Measurements from ENCODE around the gene ARFGAP3. TPM values are rescaled to one million over a fixed set of nuclear protein-coding genes. Genes with fewer than 3 reads are reported as not detected.
A peak's percentile ranks its signal among the peaks of the same experiment; 100 is the strongest.

ARFGAP3 gene
- total RNA-seq, 1 donor from 2014 or later, result 26.3 TPM

GRCh38 chr22:42883121-42883520 lies 26.0 kb upstream of the ARFGAP3 start:
- DNase-seq (ENCODE audit: low spot score, unreplicated experiment), result no peak
- peaks cover 11% of the 10 kb centered on the region for H3K36me3 Mint-ChIP-seq (ENCODE audit: insufficient read depth)
- no peaks in the 10 kb centered on the region for H3K9me3 Mint-ChIP-seq (ENCODE audit: low read depth)
- TF ChIP-seq, protein P1, sequence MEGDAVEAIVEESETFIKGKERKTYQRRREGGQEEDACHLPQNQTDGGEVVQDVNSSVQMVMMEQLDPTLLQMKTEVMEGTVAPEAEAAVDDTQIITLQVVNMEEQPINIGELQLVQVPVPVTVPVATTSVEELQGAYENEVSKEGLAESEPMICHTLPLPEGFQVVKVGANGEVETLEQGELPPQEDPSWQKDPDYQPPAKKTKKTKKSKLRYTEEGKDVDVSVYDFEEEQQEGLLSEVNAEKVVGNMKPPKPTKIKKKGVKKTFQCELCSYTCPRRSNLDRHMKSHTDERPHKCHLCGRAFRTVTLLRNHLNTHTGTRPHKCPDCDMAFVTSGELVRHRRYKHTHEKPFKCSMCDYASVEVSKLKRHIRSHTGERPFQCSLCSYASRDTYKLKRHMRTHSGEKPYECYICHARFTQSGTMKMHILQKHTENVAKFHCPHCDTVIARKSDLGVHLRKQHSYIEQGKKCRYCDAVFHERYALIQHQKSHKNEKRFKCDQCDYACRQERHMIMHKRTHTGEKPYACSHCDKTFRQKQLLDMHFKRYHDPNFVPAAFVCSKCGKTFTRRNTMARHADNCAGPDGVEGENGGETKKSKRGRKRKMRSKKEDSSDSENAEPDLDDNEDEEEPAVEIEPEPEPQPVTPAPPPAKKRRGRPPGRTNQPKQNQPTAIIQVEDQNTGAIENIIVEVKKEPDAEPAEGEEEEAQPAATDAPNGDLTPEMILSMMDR (IDR thresholded peaks at IDR 0.05; ENCODE audit: unreplicated experiment), result no peak
- H3K4me3 Mint-ChIP-seq (ENCODE audit: low read depth), result no peak overlapping the region
- no peaks in the 10 kb centered on the region for H3K27me3 Mint-ChIP-seq
- H3K27ac Mint-ChIP-seq, result no peak overlapping the region
- H3K4me1 Mint-ChIP-seq (ENCODE audit: low read depth), result peaks cover 14% of the 10 kb centered on the region

DNA sequence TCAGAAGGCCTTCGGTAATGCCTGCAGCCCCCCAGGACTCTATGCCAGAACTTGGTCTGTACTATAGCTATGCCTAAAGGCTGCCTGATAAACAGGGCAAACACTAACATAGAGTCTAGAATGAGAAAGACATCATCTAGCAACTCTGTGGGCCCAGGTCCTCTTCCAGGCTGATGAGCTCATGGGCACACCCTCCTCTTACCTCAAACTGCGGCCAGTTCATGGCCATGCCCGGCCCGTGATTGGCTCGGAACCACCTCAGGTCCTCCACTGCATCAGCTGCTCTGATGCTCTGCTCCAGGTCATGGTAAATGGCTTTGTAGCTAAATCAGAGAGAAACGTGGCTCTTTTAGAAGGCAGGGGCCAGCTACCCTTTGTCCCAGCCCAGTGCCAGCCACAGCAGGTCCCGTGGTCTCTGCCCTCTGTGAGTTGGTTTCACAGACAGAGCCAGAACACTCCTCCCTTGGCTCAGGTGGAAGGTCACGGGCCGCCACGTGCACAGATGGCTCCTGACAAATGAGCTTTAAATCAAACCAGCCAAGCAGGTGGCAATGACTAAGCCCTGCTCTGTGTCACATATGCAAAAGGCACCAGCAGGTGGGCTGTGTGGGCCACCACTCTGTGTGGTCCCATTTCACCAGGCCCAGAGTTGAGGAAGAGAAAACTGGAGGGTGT lies 25.0 kb upstream of the ARFGAP3 start:
- peak overlapping the region; percentile 84 for H3K27ac Mint-ChIP-seq
- peaks cover 4% of the 10 kb centered on the region for H3K4me1 Mint-ChIP-seq (ENCODE audit: low read depth)
- H3K27me3 Mint-ChIP-seq, result no peaks in the 10 kb centered on the region
- no peak overlapping the region for H3K4me3 Mint-ChIP-seq (ENCODE audit: low read depth)
- no peaks in the 10 kb centered on the region for H3K9me3 Mint-ChIP-seq (ENCODE audit: low read depth)
- H3K36me3 Mint-ChIP-seq (ENCODE audit: insufficient read depth), result peaks cover 9% of the 10 kb centered on the region
- no peak for DNase-seq (ENCODE audit: low spot score, unreplicated experiment)
- TF ChIP-seq, protein P1 (IDR thresholded peaks at IDR 0.05; ENCODE audit: unreplicated experiment), result no peak

DNA sequence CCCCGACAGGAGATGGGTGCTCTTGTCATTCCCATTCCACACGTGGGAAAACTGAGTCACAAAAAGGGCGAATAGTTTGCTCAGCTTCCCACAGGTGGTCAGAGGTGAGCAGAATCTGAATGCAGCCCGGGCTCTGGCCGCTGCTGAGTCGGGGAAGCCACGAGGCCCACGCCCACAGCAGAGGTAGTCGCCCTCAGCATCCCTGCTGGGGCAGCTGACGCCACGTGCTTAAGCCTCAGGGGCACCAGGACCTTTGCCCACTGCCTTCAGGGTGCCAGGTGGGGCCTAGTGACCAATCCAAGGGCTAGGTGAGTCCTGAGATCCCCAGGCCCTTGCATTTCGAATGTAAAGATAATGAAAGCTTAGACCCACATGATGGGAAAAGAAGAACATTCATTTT lies 24.2 kb upstream of the ARFGAP3 start:
- Mint-ChIP-seq H3K36me3 (ENCODE audit: insufficient read depth) (peaks cover 9% of the 10 kb centered on the region), H3K4me1 (ENCODE audit: low read depth) (no peaks in the 10 kb centered on the region), H3K4me3 (ENCODE audit: low read depth) (no peak overlapping the region), H3K27ac (no peak overlapping the region), H3K9me3 (ENCODE audit: low read depth) (no peaks in the 10 kb centered on the region), H3K27me3 (no peaks in the 10 kb centered on the region)
- TF ChIP-seq, protein P1 (IDR thresholded peaks at IDR 0.05; ENCODE audit: unreplicated experiment), result no peak
- DNase-seq (ENCODE audit: low spot score, unreplicated experiment), result no peak

DNA sequence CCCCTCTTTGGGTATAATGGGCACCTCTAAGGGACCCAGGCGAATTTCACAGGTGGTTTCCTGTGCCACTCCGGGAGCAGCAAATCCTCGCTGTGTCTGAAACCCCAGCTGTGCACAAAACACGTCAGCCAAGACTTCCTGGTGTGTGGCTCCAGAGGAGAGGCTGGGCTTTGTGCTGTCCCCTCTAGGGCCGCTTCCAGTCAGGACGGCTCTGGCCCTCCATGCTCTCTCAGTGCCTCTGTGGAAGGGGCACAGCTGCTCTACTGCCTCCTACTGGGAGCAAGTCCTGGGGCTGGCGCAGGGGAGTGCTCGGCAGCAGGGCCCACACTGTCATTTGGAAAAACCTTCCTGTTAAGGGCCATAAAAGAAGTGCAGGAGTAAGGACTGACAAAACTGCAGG lies 23.7 kb upstream of the ARFGAP3 start:
- no peaks in the 10 kb centered on the region for H3K4me1 Mint-ChIP-seq (ENCODE audit: low read depth)
- no peaks in the 10 kb centered on the region for H3K9me3 Mint-ChIP-seq (ENCODE audit: low read depth)
- H3K36me3 Mint-ChIP-seq (ENCODE audit: insufficient read depth), result peaks cover 9% of the 10 kb centered on the region
- no peak for DNase-seq (ENCODE audit: low spot score, unreplicated experiment)
- TF ChIP-seq, protein P1 (IDR thresholded peaks at IDR 0.05; ENCODE audit: unreplicated experiment), result peak; percentile 10
- H3K27me3 Mint-ChIP-seq, result no peaks in the 10 kb centered on the region
- no peak overlapping the region for H3K4me3 Mint-ChIP-seq (ENCODE audit: low read depth)
- H3K27ac Mint-ChIP-seq, result no peak overlapping the region

DNA sequence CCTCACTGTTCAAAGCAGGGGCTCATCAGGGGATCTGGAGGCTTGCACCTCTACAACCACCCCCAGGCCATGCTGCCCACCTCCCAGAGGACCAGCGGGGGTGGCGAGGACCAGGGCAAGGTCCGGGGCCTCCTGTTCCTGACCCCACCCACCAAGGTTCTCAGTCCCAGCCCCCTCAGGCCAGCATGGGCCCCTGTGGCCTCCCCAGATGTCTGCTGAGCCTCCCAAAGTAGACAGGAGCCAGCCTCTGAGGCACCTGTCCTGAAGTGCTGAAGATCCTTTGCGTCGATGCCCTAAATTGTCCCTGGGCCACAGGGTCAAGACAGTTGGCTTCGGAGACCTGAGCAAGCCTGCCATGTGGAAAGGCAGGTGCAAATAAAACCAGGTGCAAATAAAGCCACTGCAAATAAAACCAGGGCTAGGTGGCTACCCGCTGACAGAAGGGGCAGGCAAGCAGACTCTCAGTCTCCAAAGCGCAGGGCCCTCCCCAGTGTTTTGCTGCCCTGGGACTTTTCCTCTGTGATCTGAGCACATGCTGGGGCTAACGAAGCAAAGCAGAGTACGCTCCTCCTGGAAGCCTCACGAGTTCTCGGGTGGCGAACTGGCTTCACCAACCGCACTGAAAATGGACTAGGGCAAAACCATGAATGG lies 22.4 kb upstream of the ARFGAP3 start:
- no peaks in the 10 kb centered on the region for H3K4me1 Mint-ChIP-seq (ENCODE audit: low read depth)
- TF ChIP-seq, protein P1 (IDR thresholded peaks at IDR 0.05; ENCODE audit: unreplicated experiment), result no peak
- DNase-seq (ENCODE audit: low spot score, unreplicated experiment), result no peak
- no peak overlapping the region for H3K27ac Mint-ChIP-seq
- no peak overlapping the region for H3K4me3 Mint-ChIP-seq (ENCODE audit: low read depth)
- no peaks in the 10 kb centered on the region for H3K9me3 Mint-ChIP-seq (ENCODE audit: low read depth)
- no peaks in the 10 kb centered on the region for H3K27me3 Mint-ChIP-seq
- H3K36me3 Mint-ChIP-seq (ENCODE audit: insufficient read depth), result peaks cover 11% of the 10 kb centered on the region
